Effector memory CD4-positive, alpha-beta T cell (primary cell): ENCODE data around the gene ADCK1.
"Not testable (repeated sequence)": the region's sequence is repeated elsewhere in the genome, so short reads cannot be mapped to it uniquely, and the experiment has no call there.

Experiments
- DNase-seq, 3 donors: peaks; one replicate each; pipeline ENCODE4 v3.0.0-alpha.2; 2020
- H3K27ac ChIP-seq: 2 replicates; pipeline ENCODE4 v1.7.0; 2013; ENCODE audit warnings: mild to moderate bottlenecking, low read length, moderate library complexity; ENCODE audit not compliant: insufficient read depth, poor library complexity, severe bottlenecking
- H3K27me3 ChIP-seq: replicated peaks from 2 replicates; pipeline ENCODE4 v1.7.0; 2013; ENCODE audit warnings: mild to moderate bottlenecking, low read length; ENCODE audit not compliant: insufficient read depth, control insufficient read depth, poor library complexity, severe bottlenecking
- H3K36me3 ChIP-seq: 2 replicates; pipeline ENCODE4 v1.7.0; 2013; ENCODE audit warnings: mild to moderate bottlenecking, low read length, moderate library complexity; ENCODE audit not compliant: control insufficient read depth, insufficient read depth
- H3K4me1 ChIP-seq: 2 replicates; pipeline ENCODE4 v1.7.0; 2013; ENCODE audit warnings: low read length, mild to moderate bottlenecking; ENCODE audit not compliant: control insufficient read depth, insufficient read depth, poor library complexity, severe bottlenecking
- H3K4me3 ChIP-seq: 2 replicates; pipeline ENCODE4 v1.7.0; 2013; ENCODE audit warnings: low read length, low read depth, mild to moderate bottlenecking; ENCODE audit not compliant: insufficient read depth, poor library complexity, severe bottlenecking
- H3K9me3 ChIP-seq: 2 replicates; pipeline ENCODE4 v1.7.0; 2013; ENCODE audit warnings: mild to moderate bottlenecking, low read length, moderate library complexity; ENCODE audit not compliant: control insufficient read depth

Gene ADCK1

GRCh38 chr14:77805706-77806105 is 5.8 kb downstream of the ADCK1 start:
- DNase-seq: no peak
- Histone ChIP-seq H3K9me3 (no peaks in the 10 kb centered on the region), H3K27me3 (no peaks in the 10 kb centered on the region), H3K27ac (no peak overlapping the region), H3K36me3 (no peaks in the 10 kb centered on the region), H3K4me1 (no peaks in the 10 kb centered on the region), H3K4me3 (no peak overlapping the region)

- Histone ChIP-seq H3K4me1 (no peaks in the 10 kb centered on the region), H3K27me3 (no peaks in the 10 kb centered on the region), H3K36me3 (no peaks in the 10 kb centered on the region), H3K27ac (no peak overlapping the region), H3K9me3 (no peaks in the 10 kb centered on the region), H3K4me3 (no peak overlapping the region)
- no peak for DNase-seq
Measured at GRCh38 chr14:77808250-77808649, 8.3 kb downstream of the ADCK1 start.

- Histone ChIP-seq H3K27me3 (no peaks in the 10 kb centered on the region), H3K4me1 (no peaks in the 10 kb centered on the region), H3K9me3 (no peaks in the 10 kb centered on the region), H3K36me3 (no peaks in the 10 kb centered on the region), H3K27ac (no peak overlapping the region), H3K4me3 (no peak overlapping the region)
- no peak for DNase-seq
Measured at GRCh38 chr14:77809011-77809410, 9.1 kb downstream of the ADCK1 start.

- Histone ChIP-seq H3K9me3 (no peaks in the 10 kb centered on the region), H3K4me1 (no peaks in the 10 kb centered on the region)
- DNase-seq: no peak
Measured at GRCh38 chr14:77812028-77812427, 12.1 kb downstream of the ADCK1 start.

GRCh38 chr14:77812682-77813081 is 12.8 kb downstream of the ADCK1 start:
- H3K4me1 ChIP-seq, H3K4me3 ChIP-seq, H3K9me3 ChIP-seq, H3K36me3 ChIP-seq, H3K27me3 ChIP-seq, H3K27ac ChIP-seq, DNase-seq: not testable (repeated sequence)

More at GRCh38 chr14:77812028-77812427, 12.1 kb downstream of the ADCK1 start:
- Histone ChIP-seq H3K36me3 (no peaks in the 10 kb centered on the region), H3K4me3 (no peak overlapping the region), H3K27me3 (no peaks in the 10 kb centered on the region), H3K27ac (no peak overlapping the region)

GRCh38 chr14:77822307-77822706 is 22.4 kb downstream of the ADCK1 start:
- no peaks in the 10 kb centered on the region for H3K36me3 ChIP-seq
- no peak for DNase-seq
- H3K27me3 ChIP-seq: no peaks in the 10 kb centered on the region

GRCh38 chr14:77822741-77823140 is 22.8 kb downstream of the ADCK1 start:
- no peak overlapping the region for H3K27ac ChIP-seq

More at GRCh38 chr14:77822307-77822706, 22.4 kb downstream of the ADCK1 start:
- no peak overlapping the region for H3K4me3 ChIP-seq
- H3K4me1 ChIP-seq: no peaks in the 10 kb centered on the region
- H3K9me3 ChIP-seq: no peaks in the 10 kb centered on the region
- H3K27ac ChIP-seq: no peak overlapping the region

GRCh38 chr14:77823378-77823777 is 23.5 kb downstream of the ADCK1 start:
- H3K9me3 ChIP-seq: no peaks in the 10 kb centered on the region
- H3K36me3 ChIP-seq: no peaks in the 10 kb centered on the region
- H3K4me1 ChIP-seq: no peaks in the 10 kb centered on the region
- H3K27ac ChIP-seq: no peak overlapping the region
- H3K27me3 ChIP-seq: no peaks in the 10 kb centered on the region
- no peak overlapping the region for H3K4me3 ChIP-seq
- no peak for DNase-seq

More at GRCh38 chr14:77822741-77823140, 22.8 kb downstream of the ADCK1 start:
- H3K36me3 ChIP-seq: no peaks in the 10 kb centered on the region
- DNase-seq: no peak
- no peaks in the 10 kb centered on the region for H3K4me1 ChIP-seq
- no peak overlapping the region for H3K4me3 ChIP-seq
- H3K9me3 ChIP-seq: no peaks in the 10 kb centered on the region
- no peaks in the 10 kb centered on the region for H3K27me3 ChIP-seq

- Histone ChIP-seq H3K4me3 (no peak overlapping the region), H3K4me1 (no peaks in the 10 kb centered on the region), H3K36me3 (peaks cover 4% of the 10 kb centered on the region), H3K27ac (no peak overlapping the region), H3K27me3 (no peaks in the 10 kb centered on the region), H3K9me3 (no peaks in the 10 kb centered on the region)
- no peak for DNase-seq
Measured at GRCh38 chr14:77825895-77826519, 26.1 kb downstream of the ADCK1 start.

GRCh38 chr14:77830692-77831091 is 30.8 kb downstream of the ADCK1 start:
- Histone ChIP-seq H3K36me3 (peaks cover 4% of the 10 kb centered on the region), H3K27me3 (no peaks in the 10 kb centered on the region), H3K9me3 (no peaks in the 10 kb centered on the region), H3K4me3 (no peak overlapping the region), H3K4me1 (no peaks in the 10 kb centered on the region), H3K27ac (no peak overlapping the region)
- DNase-seq: no peak
